Neuronal stem cell (in vitro differentiated cells): ENCODE data around the gene SNAP25.
A peak's percentile ranks its signal among the peaks of the same experiment; 100 is the strongest.

Experiments
- DNase-seq: peaks from one replicate; pipeline ENCODE4 v3.0.0-alpha.2; 2013; ENCODE audit warnings: low spot score
- H2AFZ ChIP-seq: one replicate; pipeline ENCODE4 v1.6.1; 2013; ENCODE audit warnings: mild to moderate bottlenecking, low read length, inconsistent platforms
- H2AK5ac ChIP-seq: 2 replicates; pipeline ENCODE4 v1.6.1; 2013; ENCODE audit warnings: low read depth, mild to moderate bottlenecking, inconsistent platforms, low read length, moderate library complexity, mixed read lengths
- H2BK120ac ChIP-seq: 2 replicates; pipeline ENCODE4 v1.6.1; 2013; ENCODE audit warnings: low read depth, mild to moderate bottlenecking, inconsistent platforms, low read length, moderate library complexity, mixed read lengths
- H2BK12ac ChIP-seq: one replicate; pipeline ENCODE4 v1.6.1; 2013; ENCODE audit warnings: low read length, inconsistent platforms
- H2BK15ac ChIP-seq: 2 replicates; pipeline ENCODE4 v1.6.1; 2013; ENCODE audit warnings: mild to moderate bottlenecking, low read length, inconsistent platforms, mixed read lengths
- H2BK5ac ChIP-seq: one replicate; pipeline ENCODE4 v1.6.1; 2013; ENCODE audit warnings: inconsistent platforms, mild to moderate bottlenecking, low read length, moderate library complexity
- H3K14ac ChIP-seq: one replicate; pipeline ENCODE4 v1.6.1; 2013; ENCODE audit warnings: low read length, inconsistent platforms
- H3K18ac ChIP-seq: 2 replicates; pipeline ENCODE4 v1.6.1; 2013; ENCODE audit warnings: low read length, inconsistent platforms
- H3K23ac ChIP-seq: 2 replicates; pipeline ENCODE4 v1.6.1; 2013; ENCODE audit warnings: low read depth, mild to moderate bottlenecking, mixed read lengths, low read length, inconsistent platforms; ENCODE audit not compliant: poor library complexity
- H3K27ac ChIP-seq: replicated peaks from 3 replicates; pipeline ENCODE4 v1.5.1; 2013; ENCODE audit warnings: low read length, inconsistent platforms
- H3K27me3 ChIP-seq, 3 experiments: 2 replicates each; pipeline ENCODE4 v1.6.1; 2013; ENCODE audit warnings: low read length in 3 of 3, mild to moderate bottlenecking in 2 of 3, inconsistent platforms in 1 of 3, low read depth in 1 of 3, mixed read lengths in 1 of 3, moderate library complexity in 1 of 3; ENCODE audit not compliant: control insufficient read depth in 3 of 3, insufficient read depth in 3 of 3
- H3K36me3 ChIP-seq, 2 donors: replicated peaks in 1 of 2; 2 replicates each; pipeline ENCODE4 v1.6.1; 2013; ENCODE audit warnings: low read length in 2 of 2; ENCODE audit not compliant: control insufficient read depth in 2 of 2, insufficient read depth in 2 of 2
- H3K4ac ChIP-seq: 2 replicates; pipeline ENCODE4 v1.6.1; 2013; ENCODE audit warnings: inconsistent platforms, mild to moderate bottlenecking, low read length, moderate library complexity
- H3K4me1 ChIP-seq, 2 donors: 1 replicate in 1 of 2; 2 replicates in 1 of 2; pipeline ENCODE4 v1.6.1; 2013; ENCODE audit warnings: low read length in 2 of 2, low read depth in 1 of 2; ENCODE audit not compliant: control insufficient read depth in 2 of 2, insufficient read depth in 1 of 2
- H3K4me2 ChIP-seq: one replicate; pipeline ENCODE4 v1.6.1; 2013; ENCODE audit warnings: mild to moderate bottlenecking, low read length, inconsistent platforms; ENCODE audit not compliant: insufficient read depth, poor library complexity, severe bottlenecking
- H3K4me3 ChIP-seq, 2 donors: 2 replicates each; pipeline ENCODE4 v1.5.1; 2013; ENCODE audit warnings: low read length in 2 of 2, mild to moderate bottlenecking in 2 of 2, inconsistent platforms in 1 of 2, moderate library complexity in 1 of 2
- H3K79me1 ChIP-seq: one replicate; pipeline ENCODE4 v1.6.1; 2013; ENCODE audit warnings: low read depth, mild to moderate bottlenecking, inconsistent platforms, low read length, moderate library complexity
- H3K9ac ChIP-seq: one replicate; pipeline ENCODE4 v1.6.1; 2013; ENCODE audit warnings: mild to moderate bottlenecking, low read depth, low read length, inconsistent platforms; ENCODE audit not compliant: poor library complexity
- H3K9me3 ChIP-seq, 2 donors: replicated peaks in 1 of 2; 2 replicates each; pipeline versions ENCODE3 to v1.6.1; 2013; ENCODE audit warnings: low read length in 2 of 2, mild to moderate bottlenecking in 2 of 2, inconsistent platforms in 1 of 2, low read depth in 1 of 2, mixed read lengths in 1 of 2, moderate library complexity in 1 of 2; ENCODE audit not compliant: control insufficient read depth in 2 of 2, insufficient read depth in 1 of 2
- H4K8ac ChIP-seq: one replicate; pipeline ENCODE4 v1.6.1; 2013; ENCODE audit warnings: low read depth, mild to moderate bottlenecking, inconsistent platforms, low read length, moderate library complexity
- H4K91ac ChIP-seq: one replicate; pipeline ENCODE4 v1.6.1; 2013; ENCODE audit warnings: low read length, low read depth, mild to moderate bottlenecking, inconsistent platforms; ENCODE audit not compliant: poor library complexity
- WGBS, 2 donors: extraction: QIAGEN DNeasy Blood & Tissue Kit; methylation state at CpG; one replicate each; pipeline ENCODE4 v1.1.7; 2013; ENCODE audit warnings: missing lambda C conversion rate in 2 of 2, mixed read lengths in 1 of 2; ENCODE audit not compliant: insufficient read length in 2 of 2, insufficient replicate concordance in 1 of 2; ENCODE audit errors: extremely low coverage in 2 of 2; 5-methylcytosine and 5-hydroxymethylcytosine counted together

Gene SNAP25

DNA sequence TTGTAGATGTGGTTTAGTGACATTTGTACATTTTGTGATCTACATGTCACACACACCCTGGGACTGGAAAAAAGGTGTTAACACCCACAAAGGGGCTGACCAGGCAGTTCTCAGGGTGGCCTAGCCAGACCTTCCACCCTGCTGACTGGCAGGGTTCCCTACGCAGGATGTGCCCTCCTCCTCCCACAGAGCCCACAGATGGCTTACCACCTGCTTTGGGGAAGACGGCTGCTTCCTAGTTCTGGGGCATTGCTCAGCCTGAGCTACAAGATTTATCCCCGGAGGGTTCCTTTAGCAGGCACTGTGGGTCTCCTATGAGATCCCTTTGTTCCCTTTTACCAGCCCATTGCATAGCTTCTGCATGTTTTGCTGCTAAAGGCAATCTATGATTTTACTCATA lies 35.1 kb downstream of the SNAP25 start:
- Histone ChIP-seq H3K23ac (no peak overlapping the region), H2BK5ac (no peak overlapping the region), H3K14ac (no peak overlapping the region), H3K79me1 (no peaks in the 10 kb centered on the region), H2AK5ac (no peak overlapping the region), H3K4me1 (no peaks in the 10 kb centered on the region), H2AFZ (no peak overlapping the region), H3K4me2 (no peak overlapping the region), H3K9me3 (no peaks in the 10 kb centered on the region), H2BK12ac (peak overlapping the region; percentile 50), H4K8ac (no peak overlapping the region), H3K36me3 (no peaks in the 10 kb centered on the region), H4K91ac (no peak overlapping the region), H3K4ac (no peak overlapping the region), H3K18ac (peak overlapping the region; percentile 44), H2BK120ac (no peak overlapping the region), H3K27ac (no peak overlapping the region), H3K9ac (no peak overlapping the region), H3K4me3 (no peak overlapping the region), H2BK15ac (no peak overlapping the region), H3K27me3 (no peaks in the 10 kb centered on the region)
- no peak for DNase-seq
- WGBS, 2 donors, result no CpG with 5 or more reads among the region's 3 CpGs

- DNase-seq, result no peak
- Histone ChIP-seq H3K36me3 (no peaks in the 10 kb centered on the region), H3K18ac (no peak overlapping the region), H2BK15ac (no peak overlapping the region), H3K14ac (no peak overlapping the region), H3K27me3 (no peaks in the 10 kb centered on the region), H3K4me2 (no peak overlapping the region), H4K8ac (no peak overlapping the region), H2BK120ac (no peak overlapping the region), H2AFZ (no peak overlapping the region), H3K27ac (no peak overlapping the region), H2BK5ac (no peak overlapping the region), H3K4me3 (no peak overlapping the region), H3K23ac (no peak overlapping the region), H3K9ac (no peak overlapping the region), H3K4ac (no peak overlapping the region), H4K91ac (no peak overlapping the region), H2AK5ac (no peak overlapping the region), H2BK12ac (no peak overlapping the region), H3K79me1 (no peaks in the 10 kb centered on the region), H3K4me1 (no peaks in the 10 kb centered on the region), H3K9me3 (no peaks in the 10 kb centered on the region)
- no CpG with 5 or more reads among the region's 1 CpG for WGBS, 2 donors
Measured at GRCh38 chr20:10255846-10256245, 37.2 kb downstream of the SNAP25 start.

DNA sequence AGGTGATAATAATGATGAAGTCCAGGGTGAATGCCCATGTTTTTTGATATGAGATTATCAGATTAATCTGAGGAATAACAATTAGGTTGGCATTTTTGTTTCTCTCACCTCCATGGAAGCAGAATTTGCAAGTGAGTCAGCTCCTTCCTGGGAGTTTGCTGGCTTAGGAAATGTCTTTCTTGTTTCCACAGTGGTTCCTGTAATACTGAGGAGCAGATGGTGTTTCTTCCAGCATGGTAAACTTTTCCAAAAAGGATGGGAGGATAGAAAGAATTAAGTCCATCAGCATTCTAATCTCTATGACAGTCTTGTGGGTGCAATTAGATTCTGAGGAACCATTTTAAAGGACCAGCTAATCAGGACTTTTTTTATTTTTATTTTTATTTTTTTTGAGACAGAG lies 40.5 kb downstream of the SNAP25 start:
- Histone ChIP-seq H2BK120ac (no peak overlapping the region), H3K79me1 (no peaks in the 10 kb centered on the region), H2AK5ac (no peak overlapping the region), H4K91ac (no peak overlapping the region), H3K9me3 (no peaks in the 10 kb centered on the region), H3K14ac (no peak overlapping the region), H2BK15ac (no peak overlapping the region), H3K4me3 (no peak overlapping the region), H3K18ac (no peak overlapping the region), H2AFZ (no peak overlapping the region), H3K23ac (no peak overlapping the region), H3K4me1 (no peaks in the 10 kb centered on the region), H3K27me3 (no peaks in the 10 kb centered on the region), H3K4ac (no peak overlapping the region), H2BK12ac (no peak overlapping the region), H2BK5ac (no peak overlapping the region), H3K36me3 (no peaks in the 10 kb centered on the region), H3K4me2 (no peak overlapping the region), H4K8ac (no peak overlapping the region), H3K9ac (no peak overlapping the region), H3K27ac (no peak overlapping the region)
- no peak for DNase-seq

DNA sequence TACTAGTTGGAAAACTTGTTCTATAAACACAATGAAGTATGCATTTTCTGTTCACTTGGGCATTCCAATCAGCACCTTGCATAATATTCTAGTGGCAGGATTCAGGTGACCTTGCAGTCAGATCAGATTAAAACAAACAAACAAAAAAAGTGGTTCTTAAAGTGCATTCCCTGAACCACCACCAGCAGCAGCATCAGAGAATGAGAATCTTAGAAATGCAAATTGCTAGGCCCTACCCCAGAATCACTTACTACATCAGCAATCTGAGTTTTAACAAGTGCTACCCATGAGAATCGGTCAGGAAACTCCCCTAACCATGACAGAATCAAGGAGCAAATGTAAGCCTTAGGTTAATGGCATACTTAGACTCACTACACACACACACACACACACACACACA lies 41.7 kb downstream of the SNAP25 start:
- no CpG with 5 or more reads among the region's 1 CpG for WGBS, 2 donors

More for the DNA sequence above, 41.7 kb downstream of the SNAP25 start:
- no peak for DNase-seq
- H3K9me3 ChIP-seq, result no peaks in the 10 kb centered on the region
- no peak overlapping the region for H2AFZ ChIP-seq
- H2BK120ac ChIP-seq, result no peak overlapping the region
- H2BK5ac ChIP-seq, result no peak overlapping the region
- no peak overlapping the region for H3K23ac ChIP-seq
- no peak overlapping the region for H3K4me2 ChIP-seq
- no peak overlapping the region for H3K27ac ChIP-seq
- no peaks in the 10 kb centered on the region for H3K4me1 ChIP-seq
- H3K18ac ChIP-seq, result no peak overlapping the region
- no peak overlapping the region for H2BK15ac ChIP-seq
- H3K4me3 ChIP-seq, result no peak overlapping the region
- no peaks in the 10 kb centered on the region for H3K27me3 ChIP-seq
- H3K4ac ChIP-seq, result no peak overlapping the region
- H2BK12ac ChIP-seq, result no peak overlapping the region
- H4K8ac ChIP-seq, result no peak overlapping the region
- no peaks in the 10 kb centered on the region for H3K36me3 ChIP-seq
- H3K9ac ChIP-seq, result no peak overlapping the region
- H4K91ac ChIP-seq, result no peak overlapping the region
- H2AK5ac ChIP-seq, result no peak overlapping the region
- H3K14ac ChIP-seq, result no peak overlapping the region
- no peaks in the 10 kb centered on the region for H3K79me1 ChIP-seq
